GM18861 (cell line): ENCODE measurements around the gene DLG1.

Experiments
- ATAC-seq: cut with Tn5 transposase; IDR thresholded peaks from one replicate; pipeline ENCODE4 v1.9.1; 2021; ENCODE audit not compliant: unreplicated experiment

Gene DLG1

DNA sequence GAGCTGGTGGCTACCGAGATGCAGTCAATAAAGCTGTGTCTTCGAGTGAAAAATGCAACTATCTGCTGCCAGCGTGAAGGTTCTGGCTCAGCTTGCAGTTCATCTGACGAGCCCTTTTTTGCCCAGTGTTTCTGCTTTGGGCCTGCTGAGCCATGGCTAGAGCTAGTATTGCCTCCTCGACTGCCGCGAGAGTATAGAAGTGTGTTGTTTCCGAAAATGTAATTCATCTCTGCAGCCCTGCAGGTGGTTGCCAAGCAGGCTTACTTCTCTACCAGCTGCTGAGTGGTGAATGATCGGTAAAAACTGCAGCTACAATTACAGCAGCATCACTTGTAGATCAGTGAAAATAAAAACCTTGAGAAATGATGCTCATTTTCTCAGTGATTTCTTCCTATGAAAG is 114.8 kb downstream of the DLG1 start:
- ATAC-seq = no peak

GRCh38 chr3:197181741-197182140 is 116.7 kb downstream of the DLG1 start:
- ATAC-seq = no peak

DNA sequence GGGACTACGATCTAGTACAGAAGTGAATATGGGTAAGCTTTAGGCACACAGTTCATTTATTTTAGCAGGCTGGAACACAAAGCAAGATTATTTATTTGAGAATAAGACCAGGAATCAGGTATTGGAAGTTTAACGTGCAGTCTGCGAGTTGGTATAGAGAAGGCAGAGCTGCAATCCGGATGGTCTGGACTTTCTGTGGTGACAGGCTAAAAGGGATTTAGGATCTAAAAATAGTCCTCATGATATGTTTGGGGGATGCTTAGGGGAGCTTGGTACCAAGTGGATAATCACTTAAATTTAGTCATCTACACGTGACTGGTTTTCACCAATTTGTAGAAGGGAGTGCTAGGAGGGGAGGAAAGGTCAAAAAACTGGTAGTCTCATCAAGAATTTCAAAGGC is 119.4 kb downstream of the DLG1 start:
- ATAC-seq = no peak

- no peak for ATAC-seq
Measured at GRCh38 chr3:197175503-197175902, 122.9 kb downstream of the DLG1 start.

GRCh38 chr3:197174927-197175326 is 123.5 kb downstream of the DLG1 start:
- no peak for ATAC-seq

- ATAC-seq = no peak
Measured at GRCh38 chr3:197173620-197174019, 124.8 kb downstream of the DLG1 start.

- ATAC-seq = no peak
Measured at GRCh38 chr3:197171481-197172067, 126.8 kb downstream of the DLG1 start.

- no peak for ATAC-seq
Measured at GRCh38 chr3:197169028-197169427, 129.4 kb downstream of the DLG1 start.

DNA sequence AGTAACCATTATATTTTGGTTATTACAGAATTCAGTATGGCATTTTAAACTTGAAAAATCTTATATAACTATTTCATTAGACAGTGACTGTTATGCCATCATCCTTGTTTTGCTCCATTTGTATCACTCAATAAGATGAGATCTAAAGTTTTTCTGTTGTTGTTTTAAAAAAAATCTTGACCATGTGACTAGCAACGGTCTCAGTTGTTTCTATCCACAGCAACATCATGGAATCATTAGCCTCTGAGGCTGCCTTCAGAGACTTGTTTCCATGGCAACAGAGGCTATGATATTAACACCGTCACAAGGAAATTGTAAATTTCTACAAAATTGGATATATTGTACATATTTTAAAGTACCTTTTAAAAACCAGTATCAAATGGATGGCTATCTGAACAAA is 129.8 kb downstream of the DLG1 start:
- no peak for ATAC-seq

DNA sequence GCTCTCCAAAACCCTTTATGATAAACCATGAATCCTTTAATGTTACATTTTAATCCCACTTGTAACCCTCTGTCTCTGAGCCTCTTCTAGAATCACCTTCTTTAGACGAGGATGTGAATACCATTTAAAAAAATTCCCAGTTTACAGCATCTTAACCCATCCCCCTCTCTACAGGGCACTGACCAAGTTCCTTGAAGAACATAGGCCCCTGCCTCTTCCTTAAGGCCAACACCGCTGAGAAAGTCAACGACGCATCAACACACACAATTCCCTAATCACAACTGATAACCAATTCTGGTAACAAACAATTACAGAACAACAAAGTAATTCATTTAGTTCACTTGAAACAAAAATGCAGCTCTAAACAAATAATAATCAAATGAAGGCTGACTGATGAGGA is 130.3 kb downstream of the DLG1 start:
- ATAC-seq = no peak

DNA sequence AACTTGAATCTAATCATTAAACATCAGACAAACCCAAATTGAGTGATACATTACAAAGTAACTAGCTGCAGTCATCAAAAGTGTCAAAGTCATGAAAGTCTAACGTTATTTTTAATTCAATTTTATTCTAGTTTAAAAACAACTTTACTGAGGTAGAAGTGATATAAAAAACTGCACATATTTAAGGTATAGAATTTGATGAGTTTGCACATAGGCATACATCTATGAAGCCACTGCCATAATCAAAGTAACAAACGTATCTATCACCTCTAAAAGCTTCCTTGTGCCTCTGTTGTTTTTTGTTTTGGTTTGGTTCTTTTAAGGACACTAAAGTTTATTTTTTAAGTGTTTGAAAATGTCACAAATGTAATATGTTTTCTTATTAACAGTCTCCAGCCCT is 130.9 kb downstream of the DLG1 start:
- no peak for ATAC-seq

- no peak for ATAC-seq
Measured at GRCh38 chr3:197165890-197166289, 132.5 kb downstream of the DLG1 start.

DNA sequence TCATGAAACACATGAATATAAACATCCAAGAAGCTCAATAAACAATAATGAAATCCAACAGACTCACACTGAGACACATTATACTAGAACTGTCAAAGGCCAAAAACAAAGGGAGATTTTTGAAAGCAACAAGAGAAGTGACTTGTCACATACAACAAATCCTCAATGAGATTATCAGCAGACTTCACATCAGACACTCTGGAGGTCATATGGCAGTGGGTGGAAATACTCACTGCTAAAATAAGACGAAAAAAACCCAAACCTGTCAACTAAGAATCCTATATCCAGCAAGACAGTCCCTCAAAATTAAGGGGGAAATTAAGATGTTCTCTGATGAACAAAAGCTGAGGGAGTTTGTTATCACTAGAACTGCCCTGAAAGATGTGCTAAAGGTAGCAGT is 143.4 kb downstream of the DLG1 start:
- no peak for ATAC-seq

DNA sequence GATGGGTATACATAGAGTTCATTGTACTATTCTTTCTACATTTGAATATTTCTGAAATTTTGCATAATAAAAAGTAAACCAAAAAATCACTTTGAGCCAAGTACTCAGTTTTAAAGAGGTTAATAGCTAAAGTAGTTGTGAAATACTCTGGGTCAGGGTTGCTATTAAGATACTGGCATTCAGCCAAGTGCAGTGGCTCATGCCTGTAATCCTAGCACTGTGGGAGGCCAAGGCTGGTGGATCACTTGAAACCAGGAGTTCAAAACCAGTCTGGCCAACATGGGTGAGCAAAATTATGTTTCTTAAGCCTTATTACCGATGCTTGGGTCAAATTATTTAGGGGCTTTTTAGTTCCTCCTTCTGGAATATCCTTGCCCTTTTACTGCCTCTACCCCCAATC is 146.8 kb downstream of the DLG1 start:
- no peak for ATAC-seq

GRCh38 chr3:197149528-197149927 is 148.9 kb downstream of the DLG1 start:
- ATAC-seq = no peak

DNA sequence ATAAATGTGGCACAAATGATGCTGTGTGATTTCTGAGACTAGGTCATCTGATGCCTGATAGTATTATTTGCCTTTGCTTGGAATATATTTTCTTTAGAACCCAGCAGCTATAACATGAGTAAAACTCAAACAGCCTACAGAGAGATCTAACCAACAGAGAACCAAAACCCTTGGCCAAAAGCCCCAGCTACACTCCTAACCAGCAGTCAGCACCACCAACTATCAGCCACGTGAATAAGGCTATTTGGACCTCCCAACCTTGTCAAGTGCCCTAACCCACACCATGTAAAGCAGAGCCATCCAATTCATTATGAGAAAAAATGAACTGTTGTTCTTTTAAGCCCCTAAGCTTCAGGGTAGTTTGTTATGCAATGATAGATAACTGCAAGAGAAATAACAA is 154.2 kb downstream of the DLG1 start:
- ATAC-seq = no peak

GRCh38 chr3:197139586-197139985 is 158.8 kb downstream of the DLG1 start:
- ATAC-seq = no peak

DNA sequence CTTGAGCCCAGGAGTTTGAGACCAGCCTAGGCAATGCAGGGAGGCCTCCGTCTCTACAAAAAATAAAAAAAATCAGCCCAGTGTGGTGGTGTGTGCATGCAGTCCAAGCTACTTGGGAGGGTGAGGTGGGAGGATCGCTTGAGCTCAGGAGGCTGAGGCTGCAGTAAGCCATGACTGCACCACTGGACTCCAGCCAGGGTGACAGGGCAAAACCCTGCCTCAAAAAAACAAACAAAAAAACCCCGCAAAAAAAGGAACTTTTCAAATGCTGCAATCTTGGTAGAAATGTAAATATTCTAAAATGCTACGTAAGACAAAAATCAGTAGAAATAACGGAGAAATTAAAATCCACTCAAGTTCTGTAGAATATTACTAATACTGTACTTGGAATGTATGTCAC is 160.7 kb downstream of the DLG1 start:
- ATAC-seq = no peak

DNA sequence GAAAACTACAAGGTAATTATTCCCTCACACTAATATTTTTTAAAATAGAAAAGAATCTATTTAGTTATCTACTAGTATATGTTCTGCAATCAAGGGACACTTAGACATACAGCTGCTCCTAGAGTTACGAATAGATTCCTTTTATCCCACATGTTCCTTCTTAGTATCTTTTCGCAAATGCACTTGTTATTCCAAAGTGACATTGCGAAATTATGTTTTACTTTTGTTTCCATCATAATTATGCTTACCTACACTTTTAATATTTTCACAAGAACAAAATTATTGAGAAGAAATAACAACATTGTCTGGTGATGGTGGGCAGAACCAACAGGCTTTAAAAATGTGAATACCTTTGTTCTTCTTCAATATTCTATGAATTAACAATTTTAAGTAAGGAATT is 161.7 kb downstream of the DLG1 start:
- ATAC-seq = no peak

- ATAC-seq = no peak
Measured at GRCh38 chr3:197135212-197135611, 163.2 kb downstream of the DLG1 start.

GRCh38 chr3:197132916-197133530 is 165.4 kb downstream of the DLG1 start:
- no peak for ATAC-seq

GRCh38 chr3:197125636-197126035 is 172.8 kb downstream of the DLG1 start:
- ATAC-seq = no peak

DNA sequence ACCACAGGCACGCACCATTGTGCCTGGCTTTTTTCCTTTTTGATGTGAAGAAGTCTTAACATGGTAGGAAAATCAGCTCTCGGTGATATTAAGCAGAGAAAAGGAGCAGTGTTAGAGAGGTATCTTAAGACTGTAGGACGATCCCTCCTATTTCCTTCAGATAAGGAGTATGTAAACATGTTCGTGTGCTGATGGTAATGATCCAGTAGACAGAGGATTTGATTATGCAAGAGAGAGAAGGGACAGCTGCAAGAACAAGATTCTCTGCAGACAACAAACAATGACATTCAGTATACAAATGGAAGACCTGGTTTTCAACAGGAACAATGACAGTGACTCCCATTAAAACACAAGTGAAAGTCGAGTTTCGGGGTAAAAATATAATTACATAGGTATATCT is 173.7 kb downstream of the DLG1 start:
- ATAC-seq = no peak
